Lower lobe of right lung (tissue), 2 donors: ENCODE data around the gene HAUS3. TPM values are rescaled to one million over a fixed set of nuclear protein-coding genes. Genes with fewer than 3 reads are reported as not detected.
A peak's percentile ranks its signal among the peaks of the same experiment; 100 is the strongest.

ENCODE experiments used
- ATAC-seq, 2 donors: fragments of 200-7000 bp; cut with Tn5 transposase; one replicate each; pipeline ENCODE4 v1.9.1; 2020 to 2022; ENCODE audit warnings: mild to moderate bottlenecking in 2 of 2, moderate library complexity in 2 of 2
- DNase-seq: peaks from one replicate; pipeline ENCODE4 v3.0.0-alpha.2; 2020
- H3K27ac ChIP-seq: fragments of 200-600 bp; one replicate; pipeline ENCODE4 v1.8.0; 2022
- H3K27me3 ChIP-seq: fragments of 200-600 bp; one replicate; pipeline ENCODE4 v1.8.0; 2022; ENCODE audit warnings: low read depth
- H3K36me3 ChIP-seq: fragments of 200-600 bp; one replicate; pipeline ENCODE4 v1.8.0; 2022; ENCODE audit warnings: mild to moderate bottlenecking
- H3K4me1 ChIP-seq: fragments of 200-600 bp; one replicate; pipeline ENCODE4 v1.8.0; 2022
- H3K4me3 ChIP-seq: fragments of 200-600 bp; one replicate; pipeline ENCODE4 v1.8.0; 2022; ENCODE audit warnings: mild to moderate bottlenecking
- H3K9me3 ChIP-seq: fragments of 200-600 bp; one replicate; pipeline ENCODE4 v1.8.0; 2022
- CTCF ChIP-seq: fragments of 200-600 bp; IDR thresholded peaks from one replicate; pipeline ENCODE4 v1.8.0; 2022; ENCODE audit warnings: antibody characterized with exemption, mild to moderate bottlenecking
- intact Hi-C: fragments of 100-400 bp; cut with DNase I; formaldehyde crosslinking; loops from one replicate; pipeline ENCODE4 v1.11.0; 2022
- total RNA-seq: library from RNA; stranded (reverse); fragmentation: NEBNext Ultra II Directional; extraction: Animal tissue kit (Norgen Biotek cat#: 25700); gene quantifications from one replicate; pipeline ENCODE4 v1.2.1, GENCODE V29; 2021
- donor health status: DM: no; HTN: yes; CAD: no; lungs with severe emphysema.

HAUS3 gene
- total RNA-seq, 1 donor from 2014 or later = 12.3 TPM

- Histone ChIP-seq H3K27me3 (no peaks in the 10 kb centered on the region), H3K9me3 (no peaks in the 10 kb centered on the region), H3K4me3 (no peak overlapping the region), H3K27ac (no peak overlapping the region), H3K36me3 (peaks cover 82% of the 10 kb centered on the region), H3K4me1 (peaks cover 20% of the 10 kb centered on the region)
- TF ChIP-seq CTCF = no peak
- ATAC-seq (no peak), DNase-seq (no peak)
- intact Hi-C loops = no loop called here
Observed at GRCh38 chr4:2250357-2251072, 8.6 kb upstream of the HAUS3 start.

- DNase-seq (peak; percentile 42), ATAC-seq (no peak)
- no peaks in the 10 kb centered on the region for H3K9me3 ChIP-seq
- intact Hi-C loops = no loop called here
- H3K4me1 ChIP-seq = peaks cover 21% of the 10 kb centered on the region
- H3K27ac ChIP-seq = no peak overlapping the region
- TF ChIP-seq CTCF = no peak
- H3K36me3 ChIP-seq = peaks cover 76% of the 10 kb centered on the region
- no peaks in the 10 kb centered on the region for H3K27me3 ChIP-seq
- no peak overlapping the region for H3K4me3 ChIP-seq
Observed at GRCh38 chr4:2249526-2250356, 7.8 kb upstream of the HAUS3 start.

- Histone ChIP-seq H3K36me3 (peaks cover 68% of the 10 kb centered on the region), H3K27ac (no peak overlapping the region), H3K9me3 (no peaks in the 10 kb centered on the region), H3K27me3 (no peaks in the 10 kb centered on the region), H3K4me1 (peaks cover 30% of the 10 kb centered on the region), H3K4me3 (no peak overlapping the region)
- no peak for TF ChIP-seq CTCF
- DNase-seq = peak; percentile 42
- intact Hi-C loops = no loop called here
- no peak for ATAC-seq
Observed at GRCh38 chr4:2248821-2249261, 6.9 kb upstream of the HAUS3 start.

- no peak overlapping the region for H3K27ac ChIP-seq
Observed at GRCh38 chr4:2248044-2248780, 6.3 kb upstream of the HAUS3 start.

More at GRCh38 chr4:2248044-2248780, 6.3 kb upstream of the HAUS3 start:
- DNase-seq = peak; percentile 34
- peaks cover 61% of the 10 kb centered on the region for H3K36me3 ChIP-seq
- H3K9me3 ChIP-seq = no peaks in the 10 kb centered on the region
- H3K4me3 ChIP-seq = no peak overlapping the region
- ATAC-seq = no peak
- H3K4me1 ChIP-seq = peaks cover 35% of the 10 kb centered on the region
- intact Hi-C loops = no loop called here
- TF ChIP-seq CTCF = no peak
- H3K27me3 ChIP-seq = no peaks in the 10 kb centered on the region
